ENCODE measurements around the gene NOTCH2.
"Not testable (repeated sequence)": the region's sequence is repeated elsewhere in the genome, so short reads cannot be mapped to it uniquely, and the experiment has no call there.

NOTCH2 gene

DNA sequence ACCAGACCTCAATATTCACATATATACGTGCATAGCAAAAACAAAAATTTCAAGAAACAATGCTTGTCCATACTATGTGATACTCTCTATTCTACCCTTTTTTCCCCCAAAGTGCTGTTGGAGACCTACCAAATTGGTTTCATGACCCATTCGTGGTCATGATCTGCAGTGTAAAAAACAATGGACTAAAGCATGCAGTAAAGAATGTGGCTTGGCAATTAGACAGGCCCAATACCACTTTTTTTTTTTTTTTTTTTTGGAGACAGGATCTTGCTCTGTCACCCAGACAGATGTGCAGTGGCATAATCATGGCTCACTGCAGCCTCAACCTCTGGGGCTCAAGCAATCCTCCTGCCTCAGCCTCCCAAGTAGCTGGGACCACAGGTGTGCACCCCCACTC lies 21.3 kb downstream of the NOTCH2 start:
- DNase-seq = not testable (repeated sequence)

DNA sequence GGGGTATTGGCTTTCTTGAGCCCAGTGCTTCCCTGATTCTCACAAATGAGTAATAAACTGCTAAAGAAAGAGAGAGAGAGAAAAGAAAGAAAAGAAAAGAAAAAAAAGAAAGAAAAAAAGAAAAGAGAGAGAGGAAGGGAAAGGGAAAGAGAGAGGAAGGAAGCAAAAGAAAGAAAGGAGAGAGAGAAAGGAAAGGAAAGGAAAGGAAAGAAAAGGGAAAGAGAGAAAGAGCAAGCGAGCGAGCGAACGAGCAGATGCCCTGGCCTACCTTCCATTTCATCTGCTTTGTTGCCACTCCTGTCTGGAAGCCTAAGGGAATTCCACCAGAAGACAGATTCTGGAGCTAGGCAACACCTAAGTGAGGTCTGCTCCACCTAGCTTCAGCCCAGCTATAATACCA lies 27.7 kb downstream of the NOTCH2 start:
- DNase-seq = not testable (repeated sequence)

DNA sequence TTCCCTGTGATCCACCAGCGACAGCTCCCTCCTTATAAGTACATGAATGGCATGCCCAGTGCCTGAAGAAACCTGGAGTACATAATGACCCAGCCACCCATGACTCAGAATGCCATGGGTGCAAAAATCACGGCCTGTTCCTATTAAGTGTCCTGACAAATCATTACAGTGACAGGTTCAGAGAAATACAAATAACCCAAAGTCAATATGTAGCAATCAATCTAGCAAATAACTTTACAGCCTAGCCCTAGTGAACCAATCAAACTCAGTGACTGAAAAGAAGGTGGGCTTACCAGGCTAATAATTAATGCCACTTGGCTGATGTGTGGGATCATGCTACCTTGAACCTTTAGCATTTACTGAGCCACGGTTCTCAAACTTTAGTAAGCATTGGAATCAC lies 37.2 kb downstream of the NOTCH2 start:
- not testable (repeated sequence) for DNase-seq

DNA sequence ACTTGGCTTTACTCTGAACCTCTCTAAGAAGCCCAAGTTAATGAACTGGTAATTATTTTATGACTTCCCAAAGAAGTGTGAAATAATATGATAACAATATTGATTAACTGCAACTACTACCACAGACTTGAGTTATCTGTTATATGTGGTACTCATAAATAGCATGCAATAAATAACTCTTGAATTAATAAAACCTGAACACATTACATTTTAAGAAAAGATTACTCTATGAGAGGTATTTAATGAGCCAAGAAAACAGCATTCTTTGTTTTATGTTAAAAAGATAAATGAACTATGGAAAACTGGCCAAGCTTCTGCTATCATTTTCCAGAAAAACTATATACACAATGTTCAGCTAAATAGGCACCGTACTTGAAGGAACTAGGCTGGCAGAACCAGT lies 45.7 kb downstream of the NOTCH2 start:
- not testable (repeated sequence) for DNase-seq

DNA sequence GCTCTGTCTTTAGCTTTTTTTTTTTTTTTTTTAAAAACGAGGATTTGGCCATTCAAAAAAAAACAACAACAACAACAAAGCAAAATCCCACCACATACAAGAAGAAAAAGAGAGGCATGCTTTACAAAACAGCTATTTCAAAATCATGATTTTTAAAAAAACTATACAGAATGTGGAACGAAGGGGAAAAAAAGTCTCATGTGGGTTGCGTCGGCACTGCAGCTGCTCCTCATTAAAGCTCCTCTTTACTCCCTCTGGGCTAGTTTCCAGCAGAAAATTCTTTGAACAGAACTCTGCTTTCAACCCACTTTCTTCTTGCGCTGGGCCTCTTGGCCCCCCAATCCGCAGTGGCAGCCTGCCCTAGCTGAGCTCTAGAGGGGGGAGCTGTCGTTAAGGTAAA lies 54.5 kb downstream of the NOTCH2 start:
- DNase-seq = not testable (repeated sequence)

DNA sequence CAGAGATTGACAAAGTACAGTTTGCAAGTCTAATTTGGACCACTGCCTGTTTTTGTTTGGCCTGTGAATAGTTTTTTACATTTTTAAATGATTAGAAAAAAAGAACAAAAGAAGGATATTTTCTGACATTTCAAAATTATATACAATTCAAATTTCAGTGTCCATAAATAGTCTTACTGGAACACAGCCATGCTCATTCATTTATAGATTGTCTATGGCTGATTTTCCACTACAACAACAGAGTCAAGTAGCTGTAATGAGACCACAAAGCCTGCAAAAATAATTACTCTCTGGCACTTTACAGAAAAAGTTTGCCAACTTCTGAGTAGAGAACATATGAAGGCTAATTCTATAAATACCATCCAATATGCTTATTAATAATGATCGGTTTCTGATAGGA lies 61.1 kb downstream of the NOTCH2 start:
- not testable (repeated sequence) for DNase-seq

DNA sequence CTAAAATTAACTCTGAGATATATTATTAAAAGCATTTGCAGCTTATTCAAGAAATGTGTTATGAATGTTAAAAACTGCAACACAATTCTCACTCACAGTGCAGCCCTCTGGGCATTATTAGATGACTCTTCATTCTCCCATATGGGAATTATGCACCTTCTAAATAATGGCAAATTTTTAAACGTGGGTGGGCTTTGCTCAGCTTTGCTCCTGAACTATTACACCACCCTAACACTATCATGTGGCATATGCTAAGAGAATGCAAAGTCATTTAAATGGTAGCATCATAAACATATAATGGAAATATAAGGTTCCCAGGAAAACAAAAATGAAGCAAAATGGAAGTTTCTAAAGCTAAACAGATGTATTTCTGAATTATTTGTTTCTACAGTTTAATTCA lies 61.6 kb downstream of the NOTCH2 start:
- not testable (repeated sequence) for DNase-seq

DNA sequence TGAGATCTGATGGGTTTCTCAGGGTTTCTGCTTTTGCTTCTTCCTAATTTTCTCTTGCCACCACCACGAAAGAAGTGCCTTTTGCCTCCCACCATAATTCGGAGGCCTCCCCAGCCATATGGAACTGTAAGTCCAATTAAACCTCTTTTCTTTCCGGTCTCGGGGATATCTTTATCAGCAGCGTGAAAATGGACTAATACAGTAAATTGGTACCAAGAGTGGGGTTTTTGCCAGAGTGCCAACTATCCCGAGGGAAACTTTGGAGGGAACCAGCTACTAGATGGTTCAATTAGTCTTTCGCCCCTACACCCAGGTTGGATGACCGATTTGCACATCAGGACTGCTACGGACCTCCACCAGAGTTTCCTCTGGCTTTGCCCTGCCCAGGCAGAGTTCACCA lies 68.4 kb downstream of the NOTCH2 start:
- not testable (repeated sequence) for DNase-seq

DNA sequence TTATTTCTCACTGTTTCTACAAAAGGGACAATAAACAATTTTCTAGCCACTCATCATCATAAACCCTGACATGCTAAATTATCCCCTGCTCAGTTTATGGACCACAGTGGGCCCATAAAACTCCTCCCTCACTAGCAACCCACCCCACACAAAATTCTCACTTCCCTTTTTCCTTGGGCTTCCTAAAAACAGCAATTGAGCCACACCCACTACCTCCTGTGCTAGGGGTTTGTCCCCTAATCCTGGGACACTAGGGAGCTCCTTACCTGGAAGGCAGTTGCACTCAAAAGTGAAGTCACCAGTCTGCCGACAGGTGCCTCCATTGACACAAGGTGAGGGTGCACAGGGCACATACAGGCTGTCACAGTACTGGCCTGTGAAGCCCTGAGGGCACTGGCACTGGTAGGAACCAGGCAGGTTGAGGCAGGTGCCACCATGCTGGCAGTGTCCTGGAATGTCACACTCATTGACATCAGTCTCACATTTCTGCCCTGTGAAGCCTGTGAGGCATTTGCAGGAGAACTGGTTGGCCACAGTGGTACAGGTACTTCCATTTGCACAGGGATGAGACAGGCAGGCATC lies 72.6 kb downstream of the NOTCH2 start:
- DNase-seq = not testable (repeated sequence)

DNA sequence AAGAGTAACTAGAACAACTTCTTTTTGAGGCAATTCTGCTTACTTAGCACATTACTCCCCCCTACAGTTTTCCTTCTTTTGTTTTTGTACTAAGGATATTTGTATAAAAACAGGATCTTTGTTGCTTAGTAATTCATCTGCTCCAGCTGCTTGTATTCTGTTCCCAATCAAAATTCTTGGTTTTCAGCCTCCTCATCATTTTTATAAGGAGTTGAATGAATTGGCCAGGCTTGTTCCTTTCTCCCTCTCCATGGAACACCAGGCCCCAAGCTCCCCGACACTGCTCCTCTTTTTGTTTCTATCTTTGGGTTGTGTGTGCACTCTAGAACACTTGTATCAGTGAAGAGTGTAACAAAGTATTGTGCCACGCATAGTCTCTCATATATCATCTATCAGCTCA lies 73.5 kb downstream of the NOTCH2 start:
- not testable (repeated sequence) for DNase-seq

DNA sequence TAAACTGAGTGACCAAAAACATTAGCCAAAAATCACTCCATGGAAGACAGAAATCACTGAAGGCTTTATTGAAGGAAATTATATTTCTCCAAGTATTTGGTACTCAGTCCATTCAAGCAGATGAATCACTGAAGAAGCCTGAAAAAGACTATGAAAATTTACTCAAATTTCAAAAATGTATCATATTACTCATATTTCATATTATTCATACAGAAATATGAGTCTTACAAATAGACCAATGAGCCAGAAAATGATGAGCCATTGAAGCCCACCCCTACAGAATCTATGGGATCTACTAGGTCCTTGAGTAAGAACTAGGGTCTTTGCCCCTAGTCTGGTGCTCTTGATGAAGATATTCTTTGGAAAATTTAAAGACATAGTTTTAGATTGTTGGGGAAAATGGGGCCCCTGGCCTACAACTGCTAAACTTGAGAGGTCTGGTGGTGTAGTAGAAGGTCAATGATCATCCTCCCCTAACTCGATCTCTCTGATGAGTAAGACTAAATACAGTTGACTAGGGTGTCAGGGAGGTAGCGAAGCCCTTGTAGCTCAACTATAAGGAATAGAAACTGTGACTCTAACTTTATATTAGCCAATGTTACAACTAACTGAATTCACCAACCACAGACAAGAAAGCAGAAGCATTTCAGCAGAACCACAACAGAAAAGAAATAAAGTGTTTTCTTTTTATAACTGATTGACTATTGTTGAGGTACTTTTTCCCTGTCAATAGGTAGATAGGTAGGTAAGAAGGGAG lies 81.0 kb downstream of the NOTCH2 start:
- DNase-seq = no peak

DNA sequence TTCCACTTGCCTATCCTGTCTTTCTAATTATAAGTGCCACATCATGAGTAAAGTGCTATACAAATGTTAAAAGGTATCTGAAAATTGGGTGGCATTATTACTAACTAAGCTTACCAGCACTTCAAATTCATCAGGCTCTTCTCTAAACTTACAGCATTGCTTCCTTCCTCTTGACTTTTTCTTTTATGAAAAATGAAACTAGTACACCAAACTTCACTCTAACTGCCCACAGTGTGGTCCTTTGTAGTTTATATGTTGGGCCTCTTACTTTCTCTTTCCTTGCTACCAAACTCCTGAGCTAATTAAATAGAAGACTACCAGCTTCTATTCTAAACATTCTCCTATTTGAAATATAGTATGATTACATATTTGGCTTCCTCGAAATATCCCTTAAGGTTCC lies 81.8 kb downstream of the NOTCH2 start:
- no peak for DNase-seq

DNA sequence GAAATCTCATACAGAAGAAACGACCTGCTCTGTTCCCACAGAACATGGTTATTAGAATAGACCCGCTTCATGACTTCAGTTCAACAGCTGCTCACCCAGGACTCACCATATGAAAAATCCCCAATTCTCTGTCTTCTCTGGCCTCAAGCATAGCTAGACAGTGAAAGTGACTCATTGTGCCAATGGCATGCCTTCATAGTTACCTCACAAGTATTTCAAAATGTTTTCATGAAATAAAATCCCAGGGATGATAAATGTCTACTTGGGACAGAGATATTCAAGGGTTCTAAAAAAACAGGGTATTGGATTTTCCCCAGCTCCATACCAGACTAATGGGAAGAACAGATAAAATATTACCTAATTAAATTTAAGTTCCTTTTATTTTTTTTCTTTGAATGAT lies 82.3 kb downstream of the NOTCH2 start:
- no peak for DNase-seq

DNA sequence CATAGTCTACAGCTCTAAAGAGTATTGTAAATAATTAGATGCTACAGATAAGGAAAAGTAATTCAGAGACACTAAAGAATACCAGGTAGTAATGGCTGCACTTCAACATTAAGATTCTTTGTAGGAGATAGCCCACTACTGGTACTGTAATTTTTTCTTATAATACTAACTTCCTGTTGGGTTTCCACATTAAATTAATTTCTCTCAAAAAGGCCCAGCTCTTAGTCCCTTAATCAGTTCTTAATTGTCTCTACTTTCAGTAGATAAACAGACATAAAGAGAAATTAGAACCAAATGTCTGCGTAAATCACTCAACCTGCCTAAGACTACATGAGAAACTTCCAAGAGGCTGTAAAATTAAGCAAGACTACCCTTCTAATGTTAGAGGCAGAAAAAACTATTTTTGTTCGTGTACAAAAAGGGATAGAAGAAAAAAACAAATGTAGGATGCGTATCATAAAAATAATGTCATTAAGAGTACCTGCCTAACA lies 83.4 kb downstream of the NOTCH2 start:
- no peak for DNase-seq

DNA sequence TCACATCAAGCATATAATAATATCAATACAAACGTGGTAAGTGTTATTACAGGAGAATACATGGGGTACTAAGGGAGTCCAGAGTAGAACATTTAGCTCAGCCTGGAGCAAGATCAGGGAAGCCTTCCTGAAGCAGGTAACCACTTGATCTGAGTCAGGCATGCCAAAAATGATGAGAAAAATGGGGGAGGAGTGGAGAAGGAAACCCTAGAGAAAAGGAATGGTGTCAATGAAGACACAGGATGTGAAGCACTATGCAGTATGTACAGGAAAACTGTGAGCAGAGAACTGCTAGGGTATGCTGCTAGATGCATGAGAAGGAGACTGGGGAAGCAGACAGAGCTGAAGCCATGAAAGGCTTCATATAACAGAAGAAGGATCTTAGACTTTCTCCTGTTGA lies 84.7 kb downstream of the NOTCH2 start:
- DNase-seq = no peak

DNA sequence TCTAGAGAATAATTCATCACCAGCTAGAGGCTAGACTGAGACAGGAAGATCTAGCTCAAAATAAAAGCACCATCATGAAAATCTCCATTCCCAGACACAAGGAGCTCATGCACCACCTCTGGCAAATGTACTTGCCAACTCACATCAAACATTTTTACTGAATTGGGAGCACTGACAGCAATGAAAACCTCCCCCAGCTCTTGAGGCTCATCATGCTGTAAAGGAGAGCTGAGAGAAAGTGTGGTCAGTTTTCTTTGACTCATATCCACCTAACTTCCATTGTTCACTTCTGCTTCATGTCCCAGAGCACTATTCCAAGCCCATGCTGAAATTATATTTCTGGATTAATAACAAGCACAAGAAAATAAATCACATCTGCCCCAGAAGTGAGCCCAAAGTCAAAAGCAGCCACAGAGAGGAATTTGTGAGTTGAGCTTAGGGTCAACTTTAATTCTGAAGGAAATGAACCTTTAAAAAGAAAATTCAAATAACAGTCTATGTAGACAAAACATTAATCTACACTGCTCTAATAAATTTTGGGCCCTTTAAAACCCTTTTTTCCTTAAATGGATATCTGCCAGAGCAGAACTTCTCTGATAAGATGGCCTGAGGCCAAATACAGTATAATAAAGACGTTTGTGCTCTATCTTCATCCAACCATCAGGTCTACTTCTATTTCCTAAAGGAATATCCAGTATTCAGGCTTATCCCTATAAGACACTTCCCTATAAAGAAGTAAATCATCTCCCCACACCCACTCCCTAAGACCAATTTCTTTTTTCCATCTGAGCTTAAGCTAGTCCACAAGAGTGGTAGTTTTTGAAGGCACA lies 87.3 kb downstream of the NOTCH2 start:
- DNase-seq = no peak

DNA sequence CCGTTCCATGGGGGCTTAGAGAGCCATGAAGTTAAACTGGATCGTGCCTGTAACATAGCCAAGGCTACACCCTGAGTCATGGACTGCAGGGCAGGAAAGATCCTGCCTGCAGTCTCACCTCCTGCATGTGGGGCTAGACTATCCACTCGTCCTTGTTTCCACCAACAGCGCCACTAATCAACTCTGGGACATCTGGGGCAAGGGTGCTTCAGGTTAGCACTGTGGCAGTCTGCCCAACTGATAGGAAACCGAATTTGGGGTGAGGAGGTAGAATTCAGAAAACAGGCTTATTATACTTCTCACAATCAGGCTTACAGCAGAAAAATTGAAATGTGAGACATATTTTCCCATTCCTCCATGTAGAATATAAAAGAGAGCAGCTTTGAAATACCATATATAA lies 88.0 kb downstream of the NOTCH2 start:
- no peak for DNase-seq

DNA sequence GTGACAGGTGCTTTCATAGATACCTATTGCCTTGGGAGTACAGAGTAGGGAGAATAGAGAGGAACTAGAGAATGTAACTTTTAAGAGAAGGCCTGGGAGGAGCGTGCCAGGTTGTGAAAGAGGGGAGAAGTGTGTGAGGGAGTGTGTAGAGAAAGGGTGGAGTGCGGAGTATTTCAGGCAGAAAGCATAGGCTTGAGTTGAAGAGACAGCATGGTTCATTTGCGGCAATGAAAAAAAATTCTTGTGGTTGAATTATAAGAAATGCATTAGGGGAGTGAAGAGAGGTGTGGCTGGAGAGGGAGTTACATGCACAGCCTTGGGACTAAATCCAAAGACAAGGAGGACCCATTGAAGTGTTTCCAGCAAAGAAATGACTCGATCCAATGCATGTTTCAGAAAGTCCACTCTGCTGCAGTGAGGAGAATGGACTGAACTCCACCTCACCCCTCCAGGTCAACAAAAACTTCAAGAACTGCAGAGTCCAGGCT lies 91.4 kb downstream of the NOTCH2 start:
- no peak for DNase-seq

DNA sequence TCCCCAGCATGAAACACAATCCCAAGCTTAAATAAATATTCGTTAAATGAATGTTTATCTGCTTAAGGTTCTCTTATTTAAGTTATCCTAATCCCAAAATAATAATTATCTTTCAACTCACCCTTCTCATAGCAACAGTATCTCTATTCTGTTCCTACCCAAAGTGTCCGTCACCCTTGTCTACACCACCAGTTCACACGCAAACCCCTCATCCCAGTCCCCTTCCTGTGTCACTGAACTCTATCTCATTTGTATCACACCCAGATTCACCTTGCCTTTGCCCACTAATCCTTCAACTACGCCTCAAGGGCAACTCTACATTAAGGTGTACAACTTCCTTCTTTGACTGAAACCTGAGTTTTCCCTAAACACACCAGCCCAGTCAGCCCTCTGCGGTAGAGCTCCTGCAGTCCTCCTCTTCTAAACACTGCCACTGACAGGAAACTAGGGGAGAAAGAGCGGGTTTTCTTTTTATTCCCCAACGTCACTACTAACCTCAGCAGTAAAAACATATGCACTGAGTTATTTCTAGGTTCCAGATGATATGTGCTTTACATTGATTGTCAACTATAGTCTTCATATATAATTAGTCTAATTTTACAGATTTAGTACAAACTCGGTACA lies 92.2 kb downstream of the NOTCH2 start:
- DNase-seq = not testable (repeated sequence)

DNA sequence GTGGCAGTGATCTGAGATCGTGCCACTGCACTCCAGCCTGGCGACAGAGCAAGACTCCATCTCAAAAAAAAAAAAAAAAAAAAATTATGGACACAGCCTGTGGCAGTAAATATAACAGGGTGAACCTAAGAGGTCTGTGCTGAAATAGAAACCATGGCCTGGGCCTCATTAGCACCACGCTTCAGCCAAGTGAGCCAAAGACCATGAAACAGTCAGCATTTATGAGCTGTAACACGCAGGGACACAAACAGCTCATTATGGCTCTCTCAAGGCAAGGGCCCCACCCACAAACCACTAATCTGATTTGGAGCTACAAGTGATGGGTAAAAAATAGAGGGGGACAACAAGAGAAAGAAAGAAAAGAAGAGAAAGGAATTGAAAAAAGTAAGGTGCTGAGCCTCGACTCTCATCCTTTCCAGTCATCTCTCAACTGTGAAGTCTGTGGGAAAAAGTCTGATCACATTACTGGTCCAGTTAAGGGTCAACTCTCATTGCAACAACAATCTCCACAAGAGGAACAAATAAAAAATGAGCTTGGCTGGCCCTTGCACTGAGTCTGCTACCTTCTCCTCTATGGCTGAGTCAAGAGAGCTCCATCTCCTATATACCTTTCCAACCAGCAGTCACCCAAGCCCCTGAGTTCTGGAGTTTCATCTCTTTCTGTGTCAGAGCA lies 93.7 kb downstream of the NOTCH2 start:
- DNase-seq = not testable (repeated sequence)

DNA sequence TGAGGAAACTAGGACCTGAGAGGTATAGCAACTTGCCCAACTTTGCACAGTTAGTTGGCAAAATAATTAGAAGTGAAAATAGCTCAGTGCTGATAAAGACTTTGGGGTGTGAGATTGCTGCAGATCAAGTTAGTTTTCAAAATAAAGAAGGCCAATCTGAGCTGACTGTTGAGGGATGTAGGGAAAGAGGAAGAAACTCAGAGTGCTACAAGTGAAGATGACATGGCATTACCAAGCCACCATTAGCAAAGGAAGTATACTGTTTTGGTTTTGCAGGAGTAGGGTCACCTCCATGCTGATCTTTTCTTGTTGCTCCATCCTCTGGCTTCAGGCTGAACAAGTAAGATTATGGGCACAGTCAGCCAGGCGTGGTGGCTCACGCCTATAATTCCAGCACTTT lies 94.5 kb downstream of the NOTCH2 start:
- no peak for DNase-seq

DNA sequence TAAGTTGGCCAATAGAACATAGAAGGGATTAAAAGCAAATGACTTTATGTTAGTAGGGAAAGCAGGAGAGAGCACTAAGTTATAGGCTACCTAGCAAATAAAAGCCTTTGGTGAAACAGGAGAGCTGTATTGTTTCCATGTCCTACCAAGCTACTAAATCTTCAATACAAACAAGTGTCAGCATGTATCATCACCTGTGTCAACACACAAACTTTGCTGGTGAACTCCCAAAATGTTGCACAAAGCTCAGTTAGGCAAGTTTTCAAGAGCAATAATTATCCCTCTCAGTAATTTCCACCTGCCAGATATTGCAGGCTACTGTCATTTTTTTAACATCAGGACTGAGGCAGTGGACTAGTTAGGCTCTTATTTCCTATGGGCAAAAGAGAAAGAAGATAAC lies 95.4 kb downstream of the NOTCH2 start:
- no peak for DNase-seq

Measured in stimulated activated CD4-positive, alpha-beta T cell treated with anti-CD3 and anti-CD28 coated beads, Interleukin-12 subunit alpha, Interleukin-12 subunit beta, amount 100 ng/mL, for 4 hours (primary cell).